COLO668 (cell line): ENCODE data around the gene AGMO.

Experiments used
- DNase-seq: peaks from one replicate; lab custom pipeline; 2025; ENCODE audit not compliant: unreplicated experiment; lab: John Stamatoyannopoulos, UW

The AGMO gene

DNA sequence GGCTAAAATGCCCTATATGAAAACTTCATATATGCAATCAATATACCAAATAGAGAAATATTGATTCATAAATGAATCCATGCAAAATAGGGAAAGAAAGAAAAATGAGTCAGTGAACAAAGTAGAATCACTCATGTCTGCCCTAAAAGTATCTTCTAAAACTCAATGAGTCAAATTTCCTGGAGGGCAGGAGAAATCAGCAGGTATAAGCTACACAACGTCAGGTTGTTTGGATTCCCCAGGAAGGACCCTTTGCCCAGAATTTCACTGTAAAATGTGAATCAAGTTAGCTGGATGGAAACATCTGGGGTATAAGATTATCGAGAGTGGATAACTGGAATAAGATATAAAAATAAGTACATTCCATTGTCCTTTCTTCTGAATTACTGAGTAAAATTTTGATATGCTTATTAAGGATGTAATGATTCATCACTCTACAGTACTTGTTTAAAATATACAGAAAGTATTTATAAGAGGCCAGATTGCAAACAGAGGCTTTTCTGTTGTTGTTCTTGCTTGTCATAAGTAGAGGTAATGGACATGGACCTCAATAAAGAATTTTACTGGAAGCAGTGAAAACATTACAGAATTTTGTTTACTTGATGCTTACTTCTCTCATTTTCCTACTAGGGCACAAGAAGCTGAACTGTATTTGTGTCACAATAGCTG lies 99.0 kb downstream of the AGMO start:
- DNase-seq: no peak

DNA sequence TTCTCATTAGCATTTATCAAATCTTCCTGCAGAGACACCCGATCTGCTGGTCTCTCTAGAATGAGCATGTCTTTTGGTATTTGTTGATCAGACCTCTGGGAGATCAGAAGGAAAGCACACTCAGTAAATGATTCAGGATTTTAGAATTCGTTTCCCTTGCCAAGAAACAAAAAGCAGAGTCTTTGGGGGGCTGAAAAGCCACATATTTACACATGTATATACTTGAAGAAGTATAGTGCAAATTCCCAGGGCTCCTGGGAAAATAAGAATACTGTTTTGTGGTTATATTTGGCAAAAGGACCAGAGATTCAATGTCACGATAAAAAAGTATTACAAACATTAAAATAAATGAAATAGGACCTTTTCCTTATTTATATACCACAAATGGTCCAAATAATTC lies 100.2 kb downstream of the AGMO start:
- no peak for DNase-seq

- no peak for DNase-seq
Measured at GRCh38 chr7:15459018-15459615, 102.7 kb downstream of the AGMO start.

GRCh38 chr7:15457990-15458955 lies 103.5 kb downstream of the AGMO start:
- DNase-seq: no peak

DNA sequence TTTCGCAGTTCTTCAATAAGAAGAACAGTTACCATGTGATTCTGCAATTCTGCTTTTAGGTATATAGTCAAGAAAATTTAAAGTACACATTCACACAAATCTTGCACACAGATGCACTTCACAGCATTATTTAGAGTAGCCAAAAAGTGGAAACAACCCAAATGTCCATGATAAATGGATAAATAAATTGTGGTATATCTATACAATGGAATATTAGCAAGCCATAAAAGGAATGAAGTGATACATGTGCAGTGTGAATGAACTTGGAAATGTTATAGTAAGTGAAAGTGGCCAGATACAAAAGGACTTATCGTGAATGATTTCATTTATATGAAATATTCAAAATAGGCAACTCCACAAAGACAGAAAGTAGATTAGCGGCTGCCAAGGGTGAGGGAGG lies 109.1 kb downstream of the AGMO start:
- DNase-seq: no peak

- DNase-seq: no peak
Measured at GRCh38 chr7:15446722-15447121, 115.1 kb downstream of the AGMO start.

DNA sequence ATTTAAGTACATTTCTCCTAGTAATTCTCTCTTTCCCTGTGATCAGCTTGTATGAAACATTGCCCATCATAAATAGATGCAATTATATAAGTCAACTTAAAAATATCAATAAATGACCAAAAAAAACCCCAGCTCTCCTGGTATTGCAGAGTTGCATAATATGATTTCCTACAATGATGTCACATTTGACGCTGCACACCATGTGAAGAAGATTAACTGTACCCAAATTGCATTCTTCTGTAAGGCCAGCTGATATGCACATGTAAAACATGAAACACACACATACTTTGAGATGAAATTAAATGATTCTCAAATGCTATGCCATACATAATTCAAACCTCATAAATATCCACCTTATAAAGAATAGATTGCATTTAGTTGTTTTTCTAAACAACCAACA lies 115.5 kb downstream of the AGMO start:
- no peak for DNase-seq

- no peak for DNase-seq
Measured at GRCh38 chr7:15441915-15442314, 119.9 kb downstream of the AGMO start.

- DNase-seq: no peak
Measured at GRCh38 chr7:15440482-15440881, 121.3 kb downstream of the AGMO start.

- DNase-seq: no peak
Measured at GRCh38 chr7:15439853-15440252, 122.0 kb downstream of the AGMO start.

DNA sequence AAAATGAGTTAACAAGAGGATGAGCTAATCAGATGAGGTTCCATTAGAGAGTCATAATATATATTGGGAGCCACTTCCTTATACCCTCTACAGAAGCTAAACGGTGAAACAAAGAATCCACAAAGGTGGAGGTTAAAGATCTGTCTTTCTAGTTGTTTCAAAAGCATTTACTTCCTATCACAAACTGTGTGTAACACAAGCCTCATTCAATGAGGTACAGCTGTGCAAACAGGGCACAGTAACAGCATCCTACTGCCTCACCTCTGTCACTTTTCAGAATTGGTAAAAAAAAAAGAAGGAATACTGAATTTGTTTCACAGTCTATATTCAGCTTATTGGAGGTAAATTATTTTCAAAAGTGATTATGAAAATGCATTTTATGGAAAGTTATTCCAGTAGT lies 128.7 kb downstream of the AGMO start:
- DNase-seq: peak; percentile 80

DNA sequence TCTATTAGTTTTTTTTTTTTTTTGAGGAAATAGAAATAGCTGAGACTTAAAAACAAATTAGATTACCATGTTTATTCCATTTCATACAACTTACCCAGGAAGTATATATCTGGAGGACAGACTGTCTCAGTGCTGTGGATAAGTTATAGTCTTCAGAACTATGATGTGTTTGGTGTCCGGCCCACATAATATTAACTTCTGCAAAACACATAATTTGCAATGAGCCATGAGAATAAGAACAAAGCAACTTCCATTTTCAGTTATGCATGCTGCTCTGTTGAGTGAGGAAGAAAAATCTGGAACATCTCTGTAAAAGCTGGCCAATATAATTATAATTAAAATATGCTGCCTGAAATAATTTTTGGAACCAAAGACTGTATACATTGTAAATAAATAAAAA lies 130.9 kb downstream of the AGMO start:
- no peak for DNase-seq

DNA sequence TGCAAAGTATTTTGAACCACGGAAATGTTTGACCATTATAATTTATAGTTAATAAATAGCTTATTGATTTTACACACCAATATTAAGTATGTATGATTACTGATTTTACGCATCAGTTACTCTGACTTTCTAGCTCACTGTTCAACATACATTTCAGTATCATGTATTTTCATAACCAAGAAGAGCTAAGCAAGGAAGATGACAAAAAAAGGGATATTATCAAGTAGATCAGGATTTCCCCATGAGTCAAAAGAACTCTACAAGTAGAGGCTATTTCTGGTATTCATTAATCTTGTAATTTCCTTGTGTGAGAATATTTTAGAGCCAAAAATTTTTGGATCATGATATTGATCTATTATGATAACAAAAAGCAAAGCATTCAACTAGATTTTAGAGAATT lies 131.6 kb downstream of the AGMO start:
- DNase-seq: no peak

DNA sequence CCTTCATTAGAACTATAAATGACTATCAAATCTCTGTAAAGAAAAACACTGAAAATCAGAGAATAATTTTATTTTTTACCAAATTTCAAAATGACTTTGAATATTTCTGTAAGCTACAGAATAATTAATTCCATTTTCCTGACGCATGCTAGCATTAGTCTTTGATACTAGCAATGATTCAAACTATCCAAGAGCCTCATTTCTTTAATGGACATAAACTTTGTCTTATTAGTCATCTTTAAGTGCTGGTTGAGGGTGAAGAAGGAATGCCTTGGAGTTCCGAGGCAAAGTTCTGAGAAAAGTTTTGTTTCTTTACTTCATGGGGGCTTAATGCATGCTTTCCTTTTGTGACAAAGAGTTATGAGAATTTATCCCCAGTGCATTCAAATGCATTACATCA lies 137.3 kb downstream of the AGMO start:
- no peak for DNase-seq

- DNase-seq: no peak
Measured at GRCh38 chr7:15419596-15419995, 142.2 kb downstream of the AGMO start.

DNA sequence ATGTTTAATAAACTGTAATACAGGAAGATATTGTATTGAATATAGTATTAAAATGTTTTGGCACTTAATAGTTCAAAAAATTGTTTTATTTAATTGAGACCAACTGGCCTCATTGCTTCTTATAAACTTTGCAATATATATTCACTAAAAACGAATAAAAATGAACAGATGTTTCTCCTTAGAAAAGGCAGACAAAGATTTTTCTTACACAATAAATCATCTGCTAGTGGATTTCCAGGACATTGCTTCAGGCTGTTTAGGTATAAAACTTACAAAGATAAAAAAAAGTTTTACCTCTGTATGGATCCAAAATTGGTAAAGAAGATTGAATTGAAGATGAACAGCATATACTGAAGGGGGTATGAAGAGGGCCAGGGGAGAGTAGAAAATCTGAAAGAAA lies 143.6 kb downstream of the AGMO start:
- DNase-seq: no peak

DNA sequence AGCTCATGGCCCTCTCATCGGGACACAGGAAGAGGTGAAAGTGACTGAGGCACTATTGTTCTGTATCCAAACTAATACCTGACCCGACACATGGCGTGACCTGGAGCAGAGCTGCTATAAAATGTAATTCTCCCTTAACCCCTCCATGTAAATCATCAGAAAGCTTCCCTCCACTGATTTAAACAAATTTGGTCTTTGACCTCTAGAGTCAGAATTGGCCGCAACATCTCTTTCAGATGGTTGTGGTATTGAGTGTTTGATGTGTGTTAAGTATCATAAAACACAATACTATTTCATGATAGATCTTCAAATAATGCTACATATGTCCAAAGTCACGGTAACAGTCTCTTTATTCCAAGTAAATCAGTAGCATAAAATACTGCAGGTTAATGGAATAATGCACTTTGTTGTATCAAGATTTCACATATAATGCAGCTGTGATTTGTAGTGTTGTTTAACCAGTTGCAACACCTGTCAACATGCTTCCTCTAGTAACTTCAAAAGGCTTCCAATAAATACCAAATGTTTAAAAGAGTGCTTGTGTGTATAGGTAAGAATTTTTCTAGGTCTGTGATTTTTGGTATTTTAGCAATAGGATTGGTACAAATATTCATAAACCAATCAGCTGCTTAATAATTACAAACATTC lies 144.3 kb downstream of the AGMO start:
- DNase-seq: no peak

- no peak for DNase-seq
Measured at GRCh38 chr7:15411019-15411418, 150.8 kb downstream of the AGMO start.

DNA sequence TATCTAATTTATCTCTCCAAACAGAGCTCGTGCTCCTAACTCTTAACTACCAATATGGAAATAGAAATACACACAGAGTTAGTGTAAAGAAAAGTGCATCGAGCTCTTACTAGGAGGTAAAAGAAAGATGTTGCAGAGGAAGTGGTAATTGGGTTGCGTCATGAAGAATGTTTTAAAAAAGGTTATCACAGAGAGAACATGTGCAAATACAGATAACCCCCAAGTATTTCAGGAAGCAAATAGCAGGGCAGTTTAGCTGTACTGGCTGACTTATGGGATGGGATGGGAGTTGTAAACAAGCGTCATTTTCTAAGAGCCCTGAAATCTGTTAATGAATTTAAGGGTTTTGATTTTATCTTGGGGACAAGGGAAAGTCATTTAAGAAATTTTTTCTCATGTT lies 153.9 kb downstream of the AGMO start:
- no peak for DNase-seq

GRCh38 chr7:15403751-15404150 lies 158.1 kb downstream of the AGMO start:
- DNase-seq: no peak

DNA sequence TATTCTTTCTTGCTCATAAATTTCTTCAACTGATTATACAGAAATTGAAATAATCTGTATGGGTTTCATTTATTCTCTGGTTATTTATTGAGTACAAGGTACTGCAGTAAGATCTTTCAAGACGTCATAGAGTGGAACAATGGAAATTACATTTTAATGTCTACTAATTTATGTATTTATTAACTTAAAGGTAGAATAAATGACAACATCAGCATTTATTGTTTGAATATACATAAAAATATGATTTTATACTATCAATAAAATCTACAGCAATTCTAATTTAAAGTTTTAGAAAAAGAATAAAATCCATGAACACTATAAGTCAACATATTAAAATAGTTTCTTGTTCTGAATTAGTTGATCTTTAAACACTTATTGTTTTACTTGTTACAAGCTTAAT lies 158.5 kb downstream of the AGMO start:
- no peak for DNase-seq
